MCF 10A (cell line): ENCODE measurements around the gene BTNL9. TPM values are rescaled to one million over a fixed set of nuclear protein-coding genes. Genes with fewer than 3 reads are reported as not detected.

Source experiments
- BruUV-seq: library from RNA; stranded (reverse); fragments of 400-500 nt; replicated peaks from 2 replicates; lab custom pipeline; 2021; lab: Mats Ljungman, UMichigan
- CTCF ChIA-PET: fragments of 300-600 bp; sonication (Branson Sonifier 250); formaldehyde crosslinking; extraction: SDS; loops from one replicate; lab custom pipeline; 2021; ENCODE audit warnings: antibody characterized with exemption, inconsistent platforms; lab: Yijun Ruan, JAX
- POLR2A ChIA-PET: fragments of 300-600, 350-650 bp; sonication (Branson Sonifier 250); formaldehyde crosslinking; extraction: SDS; loops from one replicate; lab custom pipeline; 2020; ENCODE audit warnings: antibody characterized with exemption, inconsistent platforms; lab: Yijun Ruan, JAX
- DNase-seq: peaks from one replicate; pipeline ENCODE4 v3.0.0-alpha.2; 2018; ENCODE audit not compliant: unreplicated experiment
- H3K27ac Mint-ChIP-seq: one replicate; pipeline ENCODE4 v1.8.0; 2022; ENCODE audit warnings: mild to moderate bottlenecking, low read depth, mixed read lengths; ENCODE audit not compliant: unreplicated experiment
- H3K27me3 Mint-ChIP-seq: one replicate; pipeline ENCODE4 v1.8.0; 2022; ENCODE audit warnings: mixed read lengths; ENCODE audit not compliant: insufficient read depth, unreplicated experiment
- H3K36me3 Mint-ChIP-seq: one replicate; pipeline ENCODE4 v1.8.0; 2022; ENCODE audit warnings: mild to moderate bottlenecking, moderate library complexity, mixed read lengths; ENCODE audit not compliant: insufficient read depth, unreplicated experiment
- H3K4me1 Mint-ChIP-seq: one replicate; pipeline ENCODE4 v1.8.0; 2022; ENCODE audit warnings: mixed read lengths; ENCODE audit not compliant: insufficient read depth, unreplicated experiment
- H3K4me3 Mint-ChIP-seq: one replicate; pipeline ENCODE4 v1.8.0; 2022; ENCODE audit warnings: mild to moderate bottlenecking, moderate library complexity, mixed read lengths; ENCODE audit not compliant: unreplicated experiment
- H3K9me3 Mint-ChIP-seq: one replicate; pipeline ENCODE4 v1.8.0; 2022; ENCODE audit warnings: mixed read lengths; ENCODE audit not compliant: unreplicated experiment
- intact Hi-C: fragments of 100-400 bp; cut with micrococcal nuclease; formaldehyde crosslinking; loops from 2 replicates; pipeline ENCODE4 v1.14.1; 2022
- total RNA-seq: library from RNA; stranded (reverse); gene quantifications from 2 replicates; pipeline ENCODE4 v1.2.3, GENCODE V29; 2022
- TF ChIP-seq, protein P1 (sequence below): fragments of 200-600 bp; IDR thresholded peaks from one replicate; pipeline ENCODE4 v1.8.0; 2022; ENCODE audit warnings: antibody characterized with exemption, mild to moderate bottlenecking; ENCODE audit not compliant: unreplicated experiment

Gene BTNL9
- total RNA-seq, 1 experiment from 2014 or later: not detected

DNA sequence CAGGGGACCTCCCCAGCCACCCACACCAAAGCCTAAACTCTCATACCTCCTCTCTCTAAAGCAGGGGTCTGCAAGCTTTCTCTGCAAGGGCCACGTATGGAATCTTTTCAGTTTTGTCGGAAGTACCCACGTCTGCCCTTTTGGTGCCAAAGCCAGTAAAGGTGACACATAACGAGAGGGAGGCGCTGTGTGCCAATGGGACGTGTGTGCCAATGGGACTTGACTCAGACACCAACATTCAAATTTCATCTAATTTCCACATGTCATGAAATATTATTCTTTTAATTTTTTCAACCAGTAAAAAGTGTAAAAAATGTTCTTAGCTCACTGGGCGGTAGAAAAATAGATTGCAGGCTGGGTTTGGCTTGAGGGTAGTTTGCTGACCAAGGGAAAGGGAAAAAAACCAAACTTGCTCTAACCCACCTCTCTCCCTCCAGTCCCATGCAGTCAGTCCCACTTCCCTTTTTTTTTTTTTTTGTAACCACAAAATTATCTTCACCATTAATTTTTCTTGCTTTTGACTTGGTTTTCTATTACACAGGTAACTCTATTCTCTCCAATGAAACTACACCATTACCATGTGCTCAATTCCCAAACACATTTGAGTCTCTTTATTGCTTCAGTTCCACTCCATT lies 65.4 kb downstream of the BTNL9 start:
- no peak overlapping the region for H3K4me3 Mint-ChIP-seq
- H3K27ac Mint-ChIP-seq: no peak overlapping the region
- no peaks in the 10 kb centered on the region for H3K4me1 Mint-ChIP-seq
- peak; percentile 14 for DNase-seq
- peaks cover 37% of the 10 kb centered on the region for H3K27me3 Mint-ChIP-seq
- CTCF ChIA-PET: no interaction called here
- no TSS peak for BruUV-seq
- TF ChIP-seq, protein P1, sequence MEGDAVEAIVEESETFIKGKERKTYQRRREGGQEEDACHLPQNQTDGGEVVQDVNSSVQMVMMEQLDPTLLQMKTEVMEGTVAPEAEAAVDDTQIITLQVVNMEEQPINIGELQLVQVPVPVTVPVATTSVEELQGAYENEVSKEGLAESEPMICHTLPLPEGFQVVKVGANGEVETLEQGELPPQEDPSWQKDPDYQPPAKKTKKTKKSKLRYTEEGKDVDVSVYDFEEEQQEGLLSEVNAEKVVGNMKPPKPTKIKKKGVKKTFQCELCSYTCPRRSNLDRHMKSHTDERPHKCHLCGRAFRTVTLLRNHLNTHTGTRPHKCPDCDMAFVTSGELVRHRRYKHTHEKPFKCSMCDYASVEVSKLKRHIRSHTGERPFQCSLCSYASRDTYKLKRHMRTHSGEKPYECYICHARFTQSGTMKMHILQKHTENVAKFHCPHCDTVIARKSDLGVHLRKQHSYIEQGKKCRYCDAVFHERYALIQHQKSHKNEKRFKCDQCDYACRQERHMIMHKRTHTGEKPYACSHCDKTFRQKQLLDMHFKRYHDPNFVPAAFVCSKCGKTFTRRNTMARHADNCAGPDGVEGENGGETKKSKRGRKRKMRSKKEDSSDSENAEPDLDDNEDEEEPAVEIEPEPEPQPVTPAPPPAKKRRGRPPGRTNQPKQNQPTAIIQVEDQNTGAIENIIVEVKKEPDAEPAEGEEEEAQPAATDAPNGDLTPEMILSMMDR: no peak
- H3K36me3 Mint-ChIP-seq: no peaks in the 10 kb centered on the region
- intact Hi-C loops: no loop called here
- POLR2A ChIA-PET: no interaction called here
- H3K9me3 Mint-ChIP-seq: no peaks in the 10 kb centered on the region

DNA sequence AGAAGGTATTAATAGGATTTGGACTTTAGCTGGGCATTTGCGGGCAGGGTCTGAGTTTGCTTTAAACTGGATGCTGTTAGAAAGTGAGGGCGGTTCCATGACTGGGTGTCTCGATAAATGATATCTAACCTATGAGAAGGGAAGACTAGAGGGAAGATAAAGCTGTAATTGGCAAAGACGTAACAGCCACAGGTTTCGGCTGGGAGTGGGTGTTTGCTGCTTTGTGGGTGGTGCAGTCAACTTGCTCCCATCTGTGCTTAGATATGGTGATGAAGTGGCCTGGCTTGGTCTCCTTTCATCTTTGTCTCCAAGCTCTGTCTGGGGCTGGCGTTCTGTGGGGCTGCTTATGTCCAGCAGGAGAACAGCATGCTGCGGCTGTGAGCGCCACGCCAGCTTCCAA lies 67.6 kb downstream of the BTNL9 start:
- H3K27ac Mint-ChIP-seq: no peak overlapping the region
- no peak overlapping the region for H3K4me3 Mint-ChIP-seq
- BruUV-seq: no TSS peak
- POLR2A ChIA-PET: interaction anchor here (0.5 to 0.6 kb wide), 2 partner anchors 233 to 367 kb away, joined by 3 read pairs; no protein-coding TSS in a partner anchor
- H3K9me3 Mint-ChIP-seq: no peaks in the 10 kb centered on the region
- DNase-seq: no peak
- peaks cover 4% of the 10 kb centered on the region for H3K36me3 Mint-ChIP-seq
- TF ChIP-seq, protein P1: no peak
- H3K27me3 Mint-ChIP-seq: peaks cover 37% of the 10 kb centered on the region
- CTCF ChIA-PET: interaction anchor here (1.2 kb wide), 1 partner anchor 11 kb away, joined by 3 read pairs; no protein-coding TSS in a partner anchor
- H3K4me1 Mint-ChIP-seq: no peaks in the 10 kb centered on the region
- intact Hi-C loops: no loop called here

DNA sequence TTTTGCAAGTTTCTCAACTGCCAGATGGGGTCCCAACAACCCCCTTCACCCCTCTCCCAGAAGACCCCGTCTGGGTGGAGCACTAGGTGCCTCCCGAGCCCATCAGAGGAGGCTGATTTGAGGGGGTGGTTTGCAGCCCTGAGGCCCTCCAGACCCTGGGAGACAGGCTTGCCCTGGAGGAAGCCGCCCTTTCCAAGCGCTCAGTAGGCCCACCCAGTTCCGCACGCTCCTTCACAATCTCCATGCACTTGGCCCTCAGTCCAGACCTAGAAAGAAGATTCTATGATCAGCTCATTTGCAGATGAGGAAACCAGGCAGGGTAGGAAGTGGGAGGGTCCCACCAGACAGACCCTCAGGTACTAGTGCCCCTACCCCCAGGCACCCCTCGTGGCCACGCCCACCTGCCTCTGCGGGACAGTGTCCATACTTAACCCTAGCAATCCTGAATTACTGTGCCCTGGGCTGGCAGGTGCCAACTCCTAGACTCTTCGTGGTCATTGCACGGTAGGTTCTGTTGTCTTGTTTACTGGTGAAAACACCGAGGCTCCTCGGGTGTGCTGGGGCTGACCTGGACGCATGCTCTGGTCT lies 68.6 kb downstream of the BTNL9 start:
- H3K4me1 Mint-ChIP-seq: no peaks in the 10 kb centered on the region
- ChIA-PET POLR2A (interaction anchor here (0.5 kb wide), 1 partner anchor 234 kb away, joined by 3 read pairs; no protein-coding TSS in a partner anchor), CTCF (interaction anchor here (1.2 kb wide), 1 partner anchor 10 kb away, joined by 3 read pairs; no protein-coding TSS in a partner anchor)
- DNase-seq: no peak
- intact Hi-C loops: no loop called here
- no peak overlapping the region for H3K27ac Mint-ChIP-seq
- H3K27me3 Mint-ChIP-seq: peaks cover 36% of the 10 kb centered on the region
- H3K4me3 Mint-ChIP-seq: no peak overlapping the region
- BruUV-seq: no TSS peak
- H3K9me3 Mint-ChIP-seq: no peaks in the 10 kb centered on the region
- TF ChIP-seq, protein P1: no peak
- peaks cover 4% of the 10 kb centered on the region for H3K36me3 Mint-ChIP-seq

DNA sequence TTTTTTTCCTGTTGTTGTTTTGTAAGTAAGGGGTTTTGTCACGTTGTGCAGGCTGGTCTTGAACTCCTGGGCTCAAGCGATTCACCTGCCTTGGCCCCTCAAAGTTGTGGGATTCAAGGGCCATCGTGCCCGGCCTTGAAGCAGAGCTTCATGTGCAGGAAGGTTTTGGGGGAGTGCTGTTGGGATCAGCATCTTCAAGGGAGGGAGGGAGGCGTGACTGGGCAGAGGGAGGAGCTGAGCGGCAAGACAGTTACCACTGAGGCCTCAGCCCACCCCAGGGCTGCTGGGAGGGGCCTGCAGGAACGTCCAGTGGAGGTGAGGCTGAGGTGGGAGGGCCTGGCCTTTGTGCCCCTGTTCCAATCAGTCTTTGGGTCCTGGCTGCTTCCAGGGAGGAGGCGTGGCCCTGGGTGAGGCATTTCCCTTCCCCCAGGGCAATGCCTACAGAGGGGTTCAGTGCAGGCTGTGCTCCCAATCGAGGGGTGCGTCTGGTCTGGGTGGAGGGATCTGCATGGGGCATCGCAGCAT lies 69.5 kb downstream of the BTNL9 start:
- H3K9me3 Mint-ChIP-seq: no peaks in the 10 kb centered on the region
- H3K4me1 Mint-ChIP-seq: no peaks in the 10 kb centered on the region
- intact Hi-C loops: no loop called here
- CTCF ChIA-PET: interaction anchor here (1.4 kb wide), 1 partner anchor 9 kb away, joined by 7 read pairs; no protein-coding TSS in a partner anchor
- peaks cover 27% of the 10 kb centered on the region for H3K27me3 Mint-ChIP-seq
- no peak for DNase-seq
- TF ChIP-seq, protein P1: no peak
- no peak overlapping the region for H3K27ac Mint-ChIP-seq
- H3K4me3 Mint-ChIP-seq: no peak overlapping the region
- peaks cover 4% of the 10 kb centered on the region for H3K36me3 Mint-ChIP-seq
- POLR2A ChIA-PET: no interaction called here
- BruUV-seq: no TSS peak
